Endothelial cell of umbilical vein (primary cell): ENCODE measurements around the gene MYT1. TPM values are rescaled to one million over a fixed set of nuclear protein-coding genes. Genes with fewer than 3 reads are reported as not detected.

Experiments used
- BruUV-seq: library from RNA; stranded (reverse); fragments of 400-500 nt; replicated peaks from 2 replicates; lab custom pipeline; 2021; lab: Mats Ljungman, UMichigan
- CTCF ChIA-PET: fragments of 300-600, 350-600 bp; sonication (Branson Sonifier 250); formaldehyde crosslinking; loops from one replicate; lab custom pipeline; 2021; ENCODE audit warnings: antibody characterized with exemption, inconsistent platforms; lab: Charles Lee
- POLR2A ChIA-PET: fragments of 300-600, 350-600 bp; sonication (Branson Sonifier 250); formaldehyde crosslinking; loops from one replicate; lab custom pipeline; 2021; ENCODE audit warnings: antibody characterized with exemption, inconsistent platforms; lab: Charles Lee
- DNase-seq: peaks from one replicate; pipeline ENCODE4 v3.0.0-alpha.2; 2011; ENCODE audit warnings: low read depth, low spot score
- FAIRE-seq: peaks from 2 replicates; lab custom pipeline; 2011; peaks lifted over from hg19 to GRCh38; lab: Jason Lieb, UNC
- H2AFZ ChIP-seq: 2 replicates; pipeline ENCODE4 v1.6.0; 2012; ENCODE audit warnings: low read depth, low read length, control low read depth, inconsistent platforms
- H3K27ac ChIP-seq: 2 replicates; pipeline ENCODE4 v1.5.1; 2011; ENCODE audit warnings: low read depth, mild to moderate bottlenecking, control low read depth, low read length, moderate library complexity; ENCODE audit not compliant: insufficient read depth
- H3K27me3 ChIP-seq, 2 experiments: 2 replicates each; pipeline versions ENCODE4 v1.6.0 to v1.6.1; 2011; ENCODE audit warnings: low read length in 2 of 2, mixed read lengths in 1 of 2; ENCODE audit not compliant: control insufficient read depth in 2 of 2, insufficient read depth in 2 of 2
- H3K36me3 ChIP-seq, 2 experiments: 2 replicates in 1 of 2; 3 replicates in 1 of 2; pipeline ENCODE4 v1.5.1; 2011; ENCODE audit warnings: low read length in 2 of 2, mild to moderate bottlenecking in 1 of 2, moderate library complexity in 1 of 2; ENCODE audit not compliant: control insufficient read depth in 2 of 2, insufficient read depth in 2 of 2; ENCODE audit errors: extremely low read depth in 1 of 2
- H3K4me1 ChIP-seq: 3 replicates; pipeline ENCODE4 v1.5.1; 2011; ENCODE audit warnings: mild to moderate bottlenecking, low read length; ENCODE audit not compliant: control insufficient read depth, insufficient read depth; ENCODE audit errors: extremely low read depth
- H3K4me2 ChIP-seq: 2 replicates; pipeline ENCODE4 v1.6.1; 2011; ENCODE audit warnings: low read length, control low read depth, mixed read lengths; ENCODE audit not compliant: insufficient read depth
- H3K4me3 ChIP-seq, 3 experiments: fragments of 200-600 bp in 1 of 3; sonication (generic), shearing (Covaris generic) in 1 of 3; replicated peaks in 1 of 3; 2 replicates each; pipeline ENCODE4 v1.5.1; 2011 to 2016; ENCODE audit warnings: control low read depth in 3 of 3, low read length in 3 of 3, mild to moderate bottlenecking in 2 of 3, inconsistent platforms in 1 of 3, low read depth in 1 of 3, moderate library complexity in 1 of 3; ENCODE audit not compliant: insufficient read depth in 1 of 3
- H3K79me2 ChIP-seq: 2 replicates; pipeline ENCODE4 v1.6.0; 2012; ENCODE audit warnings: low read length, inconsistent platforms; ENCODE audit not compliant: control insufficient read depth, insufficient read depth
- H3K9ac ChIP-seq: replicated peaks from 2 replicates; pipeline ENCODE3; 2011; ENCODE audit warnings: low read length, control low read depth; ENCODE audit not compliant: insufficient read depth; ENCODE audit errors: extremely low read depth
- H3K9me1 ChIP-seq: replicated peaks from 3 replicates; pipeline ENCODE4 v1.6.0; 2011; ENCODE audit warnings: mild to moderate bottlenecking, low read length; ENCODE audit not compliant: control insufficient read depth, insufficient read depth; ENCODE audit errors: extremely low read depth
- H3K9me3 ChIP-seq: replicated peaks from 2 replicates; pipeline ENCODE4 v1.5.1; 2012; ENCODE audit warnings: low read length, inconsistent platforms; ENCODE audit not compliant: control insufficient read depth, insufficient read depth
- H4K20me1 ChIP-seq: replicated peaks from 2 replicates; pipeline ENCODE3; 2011; ENCODE audit warnings: mild to moderate bottlenecking, low read length; ENCODE audit not compliant: control insufficient read depth, insufficient read depth; ENCODE audit errors: extremely low read depth
- CTCF ChIP-seq, 2 donors: IDR thresholded peaks; 1 replicate in 1 of 2; 2 replicates in 1 of 2; pipeline ENCODE4 v1.5.1; 2011; ENCODE audit warnings: low read length in 2 of 2, mild to moderate bottlenecking in 2 of 2, moderate library complexity in 2 of 2, control low read depth in 1 of 2, inconsistent platforms in 1 of 2, low read depth in 1 of 2; ENCODE audit not compliant: insufficient read depth in 1 of 2; ENCODE audit errors: extremely low read depth in 1 of 2
- EZH2 ChIP-seq: IDR thresholded peaks from 2 replicates; pipeline ENCODE4 v1.6.1; 2012; ENCODE audit warnings: borderline replicate concordance, low read depth, mild to moderate bottlenecking, moderate library complexity, low read length, inconsistent platforms; ENCODE audit not compliant: severe bottlenecking
- FOS ChIP-seq: IDR thresholded peaks from 2 replicates; pipeline ENCODE4 v1.6.1; 2011; ENCODE audit warnings: mild to moderate bottlenecking, low read length, moderate library complexity, borderline replicate concordance; ENCODE audit not compliant: insufficient read depth
- GATA2 ChIP-seq: IDR thresholded peaks from 2 replicates; pipeline ENCODE4 v1.7.0; 2011; ENCODE audit warnings: low read depth, mild to moderate bottlenecking, moderate library complexity, mixed read lengths, low read length; ENCODE audit not compliant: insufficient read length, insufficient read depth
- JUN ChIP-seq: IDR thresholded peaks from 2 replicates; pipeline ENCODE4 v1.6.1; 2011; ENCODE audit warnings: borderline replicate concordance, low read depth; ENCODE audit not compliant: insufficient read length, insufficient read depth
- MAX ChIP-seq: IDR thresholded peaks from 2 replicates; pipeline ENCODE4 v1.6.1; 2011; ENCODE audit not compliant: insufficient read depth, insufficient read length
- MYC ChIP-seq: IDR thresholded peaks from one replicate; pipeline ENCODE4 v1.6.1; 2011; ENCODE audit warnings: mild to moderate bottlenecking, low read depth, low read length
- POLR2A ChIP-seq: IDR thresholded peaks from 2 replicates; pipeline ENCODE4 v1.6.1; 2012; ENCODE audit warnings: low read depth, mild to moderate bottlenecking, control low read depth, low read length
- POLR2AphosphoS5 ChIP-seq: IDR thresholded peaks from 2 replicates; pipeline ENCODE4 v1.6.1; 2012; ENCODE audit warnings: low read depth, mild to moderate bottlenecking, control low read depth, low read length, moderate library complexity; ENCODE audit not compliant: insufficient read depth
- dilution Hi-C: fragments of 300-500 bp; cut with MboI; formaldehyde crosslinking; loops from one replicate; pipeline ENCODE4 v1.15.0; 2019; ENCODE audit warnings: low sequenced_read_pairs; ENCODE audit not compliant: extremely low pct_ligation_motif_present
- intact Hi-C: fragments of 100-400 bp; cut with micrococcal nuclease; formaldehyde crosslinking; loops from one replicate; pipeline ENCODE4 v1.10.0; 2022
- polyA plus RNA-seq, 4 experiments: library from polyadenylated mRNA; depleted of rRNA in 3 of 4; stranded (reverse) in 3 of 4; unstranded in 1 of 4; fragments of >200 nt; gene quantifications; 2 replicates each; pipeline versions ENCODE4 v1.2.1 to v1.2.3, GENCODE V29; 2011 to 2012; ENCODE audit warnings: missing spikeins in 1 of 4
- total RNA-seq: library from RNA; stranded (reverse); gene quantifications from 2 replicates; pipeline ENCODE4 v1.2.3, GENCODE V29; 2021

The MYT1 gene
- total and polyA plus RNA-seq, 2 donors (not counting 3 experiments of a cell fraction or from before 2014, with no cell fraction given) = not detected

GRCh38 chr20:64196847-64197306, 32.6 kb downstream of the MYT1 start:
- Histone ChIP-seq H3K9me1 (no peaks in the 10 kb centered on the region), H3K9ac (no peak overlapping the region), H4K20me1 (no peaks in the 10 kb centered on the region), H3K4me2 (no peak overlapping the region), H3K36me3 (no peaks in the 10 kb centered on the region), H3K79me2 (no peaks in the 10 kb centered on the region), H3K4me3 (no peak overlapping the region), H3K4me1 (no peaks in the 10 kb centered on the region), H2AFZ (no peak overlapping the region), H3K27ac (no peak overlapping the region), H3K27me3 (peaks cover 0 to 2% of the 10 kb centered on the region in 2 experiments), H3K9me3 (no peaks in the 10 kb centered on the region)
- CTCF ChIA-PET = no interaction called here
- DNase-seq = no peak
- no peak for FAIRE-seq
- no peak for TF ChIP-seq MAX
- no peak for TF ChIP-seq FOS
- TF ChIP-seq CTCF (IDR thresholded peaks at IDR 0.05; ENCODE audit: extremely low read depth in 1 of 2, insufficient read depth in 1 of 2, low read depth in 1 of 2, low read length in 2 of 2) = no peak
- TF ChIP-seq MYC = no peak
- no peak for TF ChIP-seq EZH2
- TF ChIP-seq POLR2A = no peak
- TF ChIP-seq JUN = no peak
- TF ChIP-seq POLR2AphosphoS5 = no peak
- TF ChIP-seq GATA2 = no peak
- intact Hi-C loops (no loop called here), dilution Hi-C loops (no loop called here)
- BruUV-seq = no TSS peak
- POLR2A ChIA-PET = no interaction called here
